HG03175 (cell line): Measurements from ENCODE around the gene CLCN5.
"Not testable (repeated sequence)": the region's sequence is repeated elsewhere in the genome, so short reads cannot be mapped to it uniquely, and the experiment has no call there.

ENCODE experiments used
- ATAC-seq: cut with Tn5 transposase; IDR thresholded peaks from one replicate; pipeline ENCODE4 v1.9.1; 2021; ENCODE audit warnings: mild to moderate bottlenecking, moderate library complexity; ENCODE audit not compliant: unreplicated experiment

Gene CLCN5

DNA sequence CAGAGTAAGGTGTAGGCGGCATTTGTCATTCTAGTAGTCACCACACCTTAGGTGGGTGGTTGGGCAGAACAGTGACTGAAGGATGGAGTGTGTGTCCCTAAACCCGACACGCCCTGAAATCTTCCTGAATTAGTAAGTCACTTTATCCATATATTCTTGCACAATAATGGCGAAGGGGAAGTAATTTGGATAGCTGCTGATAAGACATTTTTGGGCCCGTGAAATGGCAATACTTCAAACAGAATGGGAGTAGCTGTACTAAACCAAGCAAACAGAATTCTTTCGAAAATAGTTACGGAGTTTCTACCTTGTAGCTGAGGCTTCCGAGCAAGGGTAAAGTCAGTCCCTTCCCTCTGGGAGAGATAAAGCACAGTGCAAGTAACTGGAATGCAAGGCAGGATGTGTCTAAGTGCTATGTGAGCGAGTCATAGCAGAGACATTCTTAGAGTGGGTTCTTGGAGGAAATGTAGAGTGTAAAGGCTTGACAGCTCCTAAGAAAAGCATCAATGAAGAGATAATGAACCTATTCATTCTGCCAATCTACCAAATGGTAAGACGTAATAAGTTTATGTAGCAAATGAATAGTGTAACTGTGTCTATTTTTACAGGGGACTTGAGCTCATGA is 72.8 kb downstream of the CLCN5 start:
- ATAC-seq, result no peak

GRCh38 chrX:49995795-49996455 is 73.5 kb downstream of the CLCN5 start:
- ATAC-seq, result no peak

DNA sequence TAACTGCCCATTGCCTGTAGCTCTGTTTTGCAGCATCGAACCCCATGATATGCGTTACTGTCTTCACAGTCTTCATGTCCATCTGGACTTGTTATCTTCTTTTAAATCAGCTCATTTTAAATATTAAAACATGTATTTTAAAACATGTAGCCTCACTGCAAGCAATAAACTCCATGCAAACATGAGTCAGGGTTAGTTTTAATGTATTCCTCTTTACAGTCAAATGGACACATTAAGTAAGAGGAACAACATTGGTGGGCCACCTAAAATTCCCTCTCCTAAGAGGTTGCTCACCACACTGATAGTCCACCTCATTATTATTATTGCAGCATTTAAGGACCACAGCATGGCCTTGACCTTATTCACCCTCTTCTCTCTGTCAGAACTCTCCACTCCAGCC is 74.1 kb downstream of the CLCN5 start:
- no peak for ATAC-seq

DNA sequence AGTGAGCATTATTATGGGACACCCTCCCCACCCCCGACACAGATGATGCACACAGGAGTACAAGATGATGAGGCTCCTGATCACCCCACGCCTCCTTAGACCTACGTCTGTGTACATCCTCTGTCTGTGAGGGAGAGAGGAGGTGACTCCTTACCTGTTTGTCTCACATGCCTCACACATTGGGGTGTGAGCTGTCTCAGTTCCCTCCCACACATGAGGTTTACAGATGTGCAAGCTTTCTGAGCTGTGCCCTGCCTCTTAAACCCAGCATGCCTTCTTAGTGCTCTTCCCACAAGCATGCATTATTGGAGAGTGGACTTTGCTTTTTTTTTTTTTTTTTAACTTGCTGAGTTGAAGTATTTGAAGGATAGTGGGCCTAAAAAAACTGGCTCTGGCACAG is 76.7 kb downstream of the CLCN5 start:
- no peak for ATAC-seq

- ATAC-seq, result no peak
Observed at GRCh38 chrX:50000937-50001542, 78.6 kb downstream of the CLCN5 start.

- ATAC-seq, result no peak
Observed at GRCh38 chrX:50002067-50002714, 79.8 kb downstream of the CLCN5 start.

DNA sequence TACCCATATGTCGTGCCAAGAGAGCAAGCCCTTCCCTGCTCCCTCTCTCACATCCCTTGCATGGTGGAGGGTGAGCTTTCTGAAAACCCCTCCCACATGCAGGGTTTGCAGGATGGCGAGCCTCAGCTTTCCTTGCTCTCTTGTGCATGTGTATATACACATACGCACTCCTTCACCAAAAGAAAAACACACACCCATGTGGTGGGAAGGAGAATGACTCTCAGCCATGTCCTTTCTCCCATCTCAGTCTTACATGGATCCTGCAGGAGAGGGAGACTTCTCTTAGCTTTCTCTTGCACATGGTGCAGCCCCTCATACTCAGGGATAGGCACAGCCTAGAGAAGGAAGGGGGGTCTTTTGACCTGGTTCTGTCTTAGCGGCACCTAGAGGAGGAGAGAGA is 81.1 kb downstream of the CLCN5 start:
- no peak for ATAC-seq

- ATAC-seq, result no peak
Observed at GRCh38 chrX:50003927-50004326, 81.5 kb downstream of the CLCN5 start.

DNA sequence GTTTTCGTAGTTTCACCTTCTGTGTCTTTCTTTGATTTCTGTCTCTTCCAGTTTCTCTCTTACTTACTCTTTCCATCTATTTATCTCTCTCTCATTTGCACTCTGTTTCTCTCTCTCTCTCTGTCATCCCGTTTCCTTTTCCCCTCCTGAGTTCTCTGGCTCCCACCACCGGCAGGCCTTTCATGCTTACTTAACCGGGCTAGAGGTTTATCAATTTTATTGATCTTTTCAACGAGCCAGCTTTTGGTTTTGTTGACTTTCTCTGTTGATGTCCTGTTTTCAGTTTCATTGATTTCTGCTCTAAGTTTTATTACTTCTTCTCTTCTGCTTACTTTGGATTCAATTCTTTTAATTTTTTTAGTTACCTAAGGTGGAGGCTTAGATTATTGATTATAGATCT is 103.2 kb downstream of the CLCN5 start:
- ATAC-seq, result not testable (repeated sequence)

DNA sequence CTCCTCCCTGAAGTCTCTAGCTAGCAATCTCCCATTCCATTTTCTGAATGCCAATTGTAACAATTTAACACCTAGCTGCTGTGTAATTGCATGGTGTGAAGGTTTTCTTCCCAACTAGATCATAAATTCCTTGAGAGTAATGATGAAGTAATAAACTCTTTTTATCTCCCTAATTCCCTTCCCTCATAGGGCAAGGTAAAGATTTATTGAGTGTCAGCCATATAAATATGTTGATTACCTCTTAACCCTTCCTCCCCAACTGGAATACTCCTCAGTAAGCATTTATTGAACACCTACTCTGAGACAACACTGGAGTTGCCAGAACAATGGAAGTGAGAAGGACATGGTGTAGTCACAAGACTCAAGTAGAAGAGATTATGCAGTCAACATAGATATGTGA is 112.7 kb downstream of the CLCN5 start:
- ATAC-seq, result no peak

DNA sequence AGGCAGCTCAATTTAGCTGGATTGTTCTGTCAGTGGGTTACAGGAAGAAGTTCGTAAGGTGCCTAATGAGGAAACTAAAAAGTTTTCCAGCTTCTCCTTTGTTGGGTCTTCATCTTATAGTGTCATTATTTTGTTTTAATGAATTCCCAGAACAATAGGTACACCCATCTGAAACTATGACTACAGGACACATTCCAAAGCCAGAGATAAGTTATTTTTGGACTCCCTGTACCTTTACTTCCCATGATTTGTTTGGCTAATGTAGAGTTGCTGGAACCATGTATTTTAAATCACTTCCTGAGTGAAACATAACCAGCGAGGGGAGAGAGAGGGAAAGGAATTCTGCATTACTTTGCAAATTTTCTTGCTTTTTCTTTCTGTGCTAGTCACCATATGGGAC is 114.0 kb downstream of the CLCN5 start:
- ATAC-seq, result no peak

- ATAC-seq, result no peak
Observed at GRCh38 chrX:50045823-50046222, 123.4 kb downstream of the CLCN5 start.

DNA sequence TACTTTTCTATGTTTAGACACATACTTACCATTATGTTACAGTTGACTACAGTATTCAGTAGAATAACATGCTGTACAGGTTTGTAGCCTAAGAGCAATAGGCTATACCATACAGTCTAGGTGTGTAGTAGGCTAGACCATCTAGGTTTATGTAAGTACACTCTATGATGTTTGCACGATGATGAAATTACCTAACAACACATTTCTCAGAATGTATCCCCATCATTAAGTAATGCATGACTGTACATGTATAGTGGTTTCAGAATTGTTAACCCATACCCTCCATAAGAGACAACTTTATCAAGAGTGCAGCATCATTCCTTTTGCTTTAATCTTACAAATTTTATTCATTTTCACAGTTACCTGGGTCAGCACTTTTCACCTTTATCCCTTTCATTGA is 126.8 kb downstream of the CLCN5 start:
- ATAC-seq, result no peak

GRCh38 chrX:50054147-50054546 is 131.8 kb downstream of the CLCN5 start:
- no peak for ATAC-seq

DNA sequence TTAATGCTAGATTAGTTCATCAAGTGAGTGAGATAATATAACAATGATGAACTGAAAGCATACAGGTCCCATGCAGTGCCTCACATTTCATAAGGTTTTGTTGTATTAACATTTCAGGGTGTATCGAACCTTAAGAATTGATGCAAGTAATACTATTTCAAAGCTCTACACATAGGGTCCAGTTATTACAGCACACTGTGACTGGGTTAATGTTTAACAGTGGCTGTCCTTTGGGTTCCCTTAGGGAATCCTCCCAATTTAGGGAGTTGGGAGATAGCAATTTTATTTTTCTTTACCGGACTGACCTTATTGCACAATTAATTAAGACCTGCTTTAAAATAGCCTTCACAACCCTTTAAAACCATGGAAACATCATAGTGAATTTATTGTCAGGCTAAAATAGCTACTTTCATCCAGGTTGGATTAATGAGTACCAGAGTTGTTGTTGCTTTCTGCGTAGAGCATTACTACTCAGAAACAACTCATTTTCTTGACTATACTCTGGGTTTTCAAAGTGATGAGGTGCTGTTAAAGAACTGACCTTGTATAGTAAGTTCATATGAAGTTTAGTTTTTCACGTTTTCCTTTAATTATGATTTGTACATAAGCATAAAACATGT is 144.0 kb downstream of the CLCN5 start:
- ATAC-seq, result no peak

DNA sequence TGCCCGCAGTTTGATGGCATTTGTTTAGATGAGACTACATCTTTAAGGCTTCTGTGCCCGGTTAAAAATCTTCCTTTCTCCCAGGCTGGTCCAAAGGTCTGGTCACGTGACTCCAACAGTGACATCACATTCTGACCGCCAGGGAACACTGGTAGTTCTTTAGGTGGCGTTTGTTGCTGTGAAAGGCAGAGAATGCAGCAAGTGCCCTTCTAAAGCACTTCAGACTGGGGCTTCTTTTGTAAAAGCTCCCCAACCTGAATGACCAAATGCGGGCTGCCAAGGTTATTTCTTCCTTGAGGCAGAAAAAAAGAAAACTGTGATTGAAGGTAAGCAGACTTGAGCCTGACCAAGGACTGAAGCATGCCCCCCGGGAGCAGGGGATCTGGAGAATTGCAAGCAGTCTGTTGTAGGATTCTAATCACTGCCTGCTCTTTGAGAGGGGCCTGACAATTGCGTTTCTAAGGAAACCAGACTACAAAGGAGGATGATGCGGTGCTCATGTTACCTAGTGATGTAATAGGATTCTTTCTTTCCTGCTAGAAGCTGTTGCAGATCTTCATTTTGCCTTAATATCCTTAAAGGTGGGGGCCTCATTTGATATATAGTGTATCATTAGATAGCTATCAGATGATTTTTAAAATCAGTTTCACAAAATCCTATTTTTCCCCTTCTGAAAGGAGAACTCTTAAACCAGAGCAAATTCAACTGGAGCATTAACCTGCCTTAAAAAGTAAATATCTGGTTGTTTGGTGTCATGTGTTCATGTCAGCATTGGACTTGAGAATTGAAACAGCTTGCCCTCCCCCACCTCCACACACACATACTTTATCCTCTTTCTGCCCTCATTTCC is 145.3 kb downstream of the CLCN5 start:
- ATAC-seq, result no peak

DNA sequence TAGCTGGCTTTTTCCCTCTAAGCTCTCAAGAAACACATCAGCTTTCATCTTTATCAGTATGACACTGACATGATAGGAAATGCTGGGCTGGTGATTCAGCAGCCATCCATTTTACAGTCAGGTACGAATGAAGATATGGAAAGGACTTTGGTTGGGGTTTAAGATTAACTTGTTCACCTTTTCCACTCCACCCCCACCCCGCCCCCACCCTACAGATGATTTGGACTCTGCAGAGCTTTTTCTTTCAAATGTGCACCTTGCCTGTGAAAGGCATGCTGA is 145.8 kb downstream of the CLCN5 start:
- ATAC-seq, result no peak

DNA sequence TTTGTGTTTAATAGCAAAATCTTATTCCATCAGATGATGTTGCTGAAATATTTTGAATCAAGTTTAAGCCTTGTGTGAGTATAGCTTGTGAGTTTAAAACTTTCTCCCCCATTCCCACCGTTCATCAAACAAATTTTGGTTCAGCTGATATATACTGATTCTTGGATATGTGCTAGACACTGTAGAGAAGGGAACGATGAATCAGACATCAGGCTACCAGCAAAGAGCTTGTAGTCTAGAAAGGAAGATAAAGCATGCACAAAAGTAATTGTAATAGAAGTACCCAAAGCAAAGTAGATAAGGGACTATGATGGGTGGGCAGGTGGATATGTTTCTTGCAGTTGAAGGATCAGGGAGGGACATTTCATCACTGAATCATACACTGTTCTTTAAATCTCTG is 146.5 kb downstream of the CLCN5 start:
- no peak for ATAC-seq

DNA sequence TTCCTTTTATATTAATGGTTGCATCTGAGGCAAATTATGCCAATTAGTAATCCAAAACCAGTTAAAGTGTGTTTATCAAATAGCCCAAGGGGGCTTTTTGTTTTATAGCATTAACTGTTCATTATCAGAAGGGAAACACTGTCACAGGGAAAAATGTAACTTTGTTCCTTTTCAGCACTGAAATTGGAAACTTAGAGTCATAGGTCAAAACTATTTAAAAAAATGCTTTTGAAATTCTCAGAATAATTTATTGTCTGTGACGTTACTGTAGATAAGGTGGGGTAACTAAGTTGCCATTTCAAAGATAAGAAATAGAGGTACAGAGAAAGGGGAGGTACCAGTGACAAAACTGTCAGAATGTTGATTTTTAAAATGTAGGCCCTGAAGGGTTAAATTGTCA is 149.1 kb downstream of the CLCN5 start:
- no peak for ATAC-seq

GRCh38 chrX:50072110-50072509 is 149.7 kb downstream of the CLCN5 start:
- ATAC-seq, result peak; percentile 65

- ATAC-seq, result no peak
Observed at GRCh38 chrX:50073601-50074000, 151.2 kb downstream of the CLCN5 start.
